HCT116 (cell line): ENCODE results near the gene SH3TC2. TPM values are rescaled to one million over a fixed set of nuclear protein-coding genes. Genes with fewer than 3 reads are reported as not detected.

Experiments
- ATAC-seq: fragments of 200-7000 bp; cut with Tn5 transposase; 2 replicates; pipeline ENCODE4 v1.9.1; 2020; ENCODE audit warnings: mild to moderate bottlenecking, moderate library complexity
- BruUV-seq: library from RNA; stranded (reverse); fragments of 400-500 nt; replicated peaks from 2 replicates; lab custom pipeline; 2021; lab: Mats Ljungman, UMichigan
- CTCF ChIA-PET: fragments of 300-600 bp; sonication (Branson Sonifier 250); formaldehyde crosslinking; loops from one replicate; lab custom pipeline; 2021; ENCODE audit warnings: antibody characterized with exemption; lab: Charles Lee
- POLR2A ChIA-PET: fragments of 300-600, 350-600 bp; sonication (Branson Sonifier 250); formaldehyde crosslinking; loops from one replicate; lab custom pipeline; 2021; ENCODE audit warnings: antibody characterized with exemption; lab: Charles Lee
- RAD21 ChIA-PET, 2 experiments: fragments of 300-600 bp; sonication (Branson Sonifier 250); formaldehyde crosslinking; loops; one replicate each; lab custom pipeline; 2023; ENCODE audit warnings: low total read pairs in 2 of 2; ENCODE audit not compliant: uncharacterized antibody in 2 of 2, unreplicated experiment in 2 of 2, low non-redundant PET in 1 of 2; lab: Charles Lee
- DNase-seq: peaks from one replicate; pipeline ENCODE4 v3.0.0-alpha.2; 2010; ENCODE audit warnings: low read depth, low spot score
- H2AFZ ChIP-seq: fragments of 200-600 bp; shearing (Covaris generic), sonication (generic); 2 replicates; pipeline ENCODE4 v1.6.1; 2017; ENCODE audit warnings: low read depth, mixed run types, mixed read lengths, antibody characterized with exemption, low read length; ENCODE audit not compliant: poor library complexity, severe bottlenecking
- H3K27ac ChIP-seq: 2 replicates; pipeline ENCODE4 v1.5.1; 2012; ENCODE audit warnings: low read depth, low read length
- H3K27me3 ChIP-seq: fragments of 200-600 bp; sonication (generic); 2 replicates; pipeline ENCODE4 v1.6.1; 2016; ENCODE audit warnings: mixed run types, low read length, mixed read lengths; ENCODE audit not compliant: insufficient read depth
- H3K36me3 ChIP-seq, 2 experiments: fragments of 200-500 bp in 1 of 2; fragments of 200-600 bp in 1 of 2; sonication (Bioruptor generic) in 1 of 2; sonication (generic) in 1 of 2; 2 replicates each; pipeline versions ENCODE4 v1.5.1 to v1.6.1; 2014 to 2016; ENCODE audit warnings: low read length in 2 of 2, inconsistent platforms in 1 of 2, mixed read lengths in 1 of 2, mixed run types in 1 of 2; ENCODE audit not compliant: insufficient read depth in 2 of 2, control insufficient read depth in 1 of 2
- H3K4me1 ChIP-seq, 2 experiments: fragments of 200-600 bp in 1 of 2; sonication (generic) in 1 of 2; 2 replicates each; pipeline versions ENCODE4 v1.5.1 to v1.6.1; 2012 to 2017; ENCODE audit warnings: low read length in 2 of 2, inconsistent platforms in 1 of 2, mild to moderate bottlenecking in 1 of 2, mixed read lengths in 1 of 2, mixed run types in 1 of 2, moderate library complexity in 1 of 2; ENCODE audit not compliant: insufficient read depth in 2 of 2, control insufficient read depth in 1 of 2
- H3K4me2 ChIP-seq: fragments of 200-600 bp; sonication (generic); 2 replicates; pipeline ENCODE4 v1.6.1; 2017; ENCODE audit warnings: mixed run types, low read length, mixed read lengths
- H3K4me3 ChIP-seq, 2 experiments: fragments of 200-600 bp in 1 of 2; sonication (generic) in 1 of 2; replicated peaks in 1 of 2; 2 replicates each; pipeline ENCODE4 v1.5.1; 2011 to 2016; ENCODE audit warnings: low read length in 2 of 2, control low read depth in 1 of 2, low read depth in 1 of 2, mild to moderate bottlenecking in 1 of 2, mixed read lengths in 1 of 2, mixed run types in 1 of 2
- H3K79me2 ChIP-seq: fragments of 200-600 bp; sonication (generic); 2 replicates; pipeline ENCODE4 v1.6.1; 2017; ENCODE audit warnings: mild to moderate bottlenecking, mixed run types, low read length, moderate library complexity, mixed read lengths; ENCODE audit not compliant: insufficient read depth
- H3K9ac ChIP-seq: fragments of 200-600 bp; sonication (generic); 2 replicates; pipeline ENCODE4 v1.6.1; 2016; ENCODE audit warnings: low read length, mixed read lengths
- H3K9me2 ChIP-seq: fragments of 200-600 bp; sonication (generic), shearing (Covaris generic); 2 replicates; pipeline ENCODE4 v1.6.1; 2017; ENCODE audit warnings: mixed run types, mild to moderate bottlenecking, moderate library complexity; ENCODE audit not compliant: insufficient read depth
- H3K9me3 ChIP-seq, 2 experiments: fragments of 200-500 bp in 1 of 2; fragments of 200-600 bp in 1 of 2; sonication (Bioruptor generic) in 1 of 2; sonication (generic) in 1 of 2; 2 replicates each; pipeline ENCODE4 v1.6.1; 2014 to 2017; ENCODE audit warnings: low read length in 2 of 2, mixed read lengths in 2 of 2, inconsistent platforms in 1 of 2, low read depth in 1 of 2, mild to moderate bottlenecking in 1 of 2, mixed run types in 1 of 2, moderate library complexity in 1 of 2; ENCODE audit not compliant: control insufficient read depth in 1 of 2, insufficient read depth in 1 of 2
- H4K20me1 ChIP-seq: fragments of 200-600 bp; sonication (generic), shearing (Covaris generic); 2 replicates; pipeline ENCODE4 v1.6.1; 2017; ENCODE audit warnings: mixed run types, mild to moderate bottlenecking, moderate library complexity; ENCODE audit not compliant: insufficient read depth
- CBX3 ChIP-seq: IDR thresholded peaks from 2 replicates; pipeline ENCODE4 v1.6.1; 2012; ENCODE audit warnings: low read depth
- CEBPB ChIP-seq: IDR thresholded peaks from 2 replicates; pipeline ENCODE4 v1.6.1; 2012; ENCODE audit warnings: low read depth
- ELF1 ChIP-seq: IDR thresholded peaks from 2 replicates; pipeline ENCODE4 v1.6.1; 2012; ENCODE audit warnings: low read depth, borderline replicate concordance
- EZH2phosphoT487 ChIP-seq: fragments of 200-600 bp; IDR thresholded peaks from 2 replicates; pipeline ENCODE4 v1.6.1; 2018; ENCODE audit warnings: antibody characterized with exemption, borderline replicate concordance
- FOSL1 ChIP-seq: IDR thresholded peaks from 2 replicates; pipeline ENCODE4 v1.6.1; 2012; ENCODE audit warnings: low read depth
- POLR2A ChIP-seq: IDR thresholded peaks from 2 replicates; pipeline ENCODE4 v1.7.0; 2011; ENCODE audit warnings: borderline replicate concordance; ENCODE audit not compliant: insufficient read depth, insufficient read length; ENCODE audit errors: extremely low read depth
- POLR2AphosphoS5 ChIP-seq: IDR thresholded peaks from 2 replicates; pipeline ENCODE4 v1.6.1; 2011; ENCODE audit warnings: mild to moderate bottlenecking, low read depth, low read length, moderate library complexity
- RAD21 ChIP-seq: IDR thresholded peaks from 2 replicates; pipeline ENCODE4 v1.6.1; 2012; ENCODE audit warnings: low read depth, mild to moderate bottlenecking
- SP1 ChIP-seq: IDR thresholded peaks from 2 replicates; pipeline ENCODE4 v1.6.1; 2012; ENCODE audit warnings: low read depth
- SRF ChIP-seq: IDR thresholded peaks from 2 replicates; pipeline ENCODE4 v1.6.1; 2012; ENCODE audit warnings: low read depth
- TCF7L2 ChIP-seq: IDR thresholded peaks from 2 replicates; pipeline ENCODE4 v1.7.0; 2011; ENCODE audit warnings: borderline replicate concordance, inconsistent platforms; ENCODE audit not compliant: insufficient read depth, insufficient read length; ENCODE audit errors: extremely low read depth
- YY1 ChIP-seq: IDR thresholded peaks from 2 replicates; pipeline ENCODE4 v1.6.1; 2011; ENCODE audit warnings: low read length, low read depth, moderate library complexity, mild to moderate bottlenecking; ENCODE audit not compliant: insufficient replicate concordance; ENCODE audit errors: extremely low read depth
- ZFX ChIP-seq: fragments of 450-650 bp; IDR thresholded peaks from 2 replicates; pipeline ENCODE4 v1.6.1; 2017
- ZNF274 ChIP-seq: fragments of 200-500 bp; sonication (Bioruptor generic); IDR thresholded peaks from 2 replicates; pipeline ENCODE4 v1.6.1; 2014; ENCODE audit warnings: mild to moderate bottlenecking, low read depth, low read length, inconsistent platforms
- intact Hi-C: fragments of 100-400 bp; cut with micrococcal nuclease; formaldehyde crosslinking; loops from 2 replicates; pipeline ENCODE4 v1.10.0; 2022
- total RNA-seq: library from RNA; stranded (reverse); gene quantifications from one replicate; pipeline ENCODE4 v1.2.1, GENCODE V29; 2021; ENCODE audit not compliant: unreplicated experiment
- TF ChIP-seq, protein P1 (sequence below): IDR thresholded peaks from 2 replicates; pipeline ENCODE4 v1.6.1; 2012; ENCODE audit warnings: low read depth
- TF ChIP-seq, protein P2 (sequence below): IDR thresholded peaks from 2 replicates; pipeline ENCODE4 v1.6.1; 2012

SH3TC2 gene
- total RNA-seq, 1 experiment from 2014 or later = 12.8 TPM

DNA sequence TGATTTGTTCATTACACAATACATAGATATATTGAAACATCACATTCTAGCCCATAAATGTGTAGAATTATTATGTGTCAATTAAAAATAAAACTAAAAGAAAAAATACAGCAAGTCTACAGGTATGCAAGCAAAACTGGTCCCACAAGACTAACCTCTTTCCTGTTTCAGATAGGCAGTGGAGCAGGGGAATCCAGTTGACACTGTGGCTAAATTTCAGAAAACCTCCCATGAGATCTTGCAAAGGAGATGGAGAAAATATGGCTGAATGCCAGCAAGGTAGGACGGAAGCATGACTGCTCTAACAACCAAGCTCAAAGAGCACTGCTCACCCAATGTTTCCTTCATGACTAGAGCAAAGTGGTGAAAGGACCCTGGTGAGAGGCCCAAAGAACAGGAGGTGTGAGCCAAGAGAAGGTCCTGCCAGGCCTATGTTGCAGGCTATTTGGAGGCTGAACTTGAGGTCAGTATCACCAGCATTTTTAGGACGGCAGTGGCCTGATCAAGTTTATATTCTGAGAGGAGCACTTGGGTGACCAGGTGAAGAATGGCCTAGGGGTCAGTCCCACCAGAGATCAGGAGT, 1.1 kb upstream of the SH3TC2 start:
- H3K27ac ChIP-seq = no peak overlapping the region
- no peaks in the 10 kb centered on the region for H3K27me3 ChIP-seq
- H4K20me1 ChIP-seq = no peaks in the 10 kb centered on the region
- ChIA-PET POLR2A (no interaction called here), RAD21 (no interaction called here), CTCF (interaction anchor here (1.2 kb wide), 1 partner anchor 333 kb away, joined by 3 read pairs; no protein-coding TSS in a partner anchor)
- no peaks in the 10 kb centered on the region for H3K79me2 ChIP-seq
- no peaks in the 10 kb centered on the region for H3K9me2 ChIP-seq
- no peak overlapping the region for H3K4me3 ChIP-seq
- H3K4me1 ChIP-seq = peaks cover 18 to 56% of the 10 kb centered on the region in 2 experiments
- no peak for ATAC-seq
- no peak overlapping the region for H2AFZ ChIP-seq
- intact Hi-C loops = no loop called here
- DNase-seq = no peak
- no TSS peak for BruUV-seq
- H3K9ac ChIP-seq = no peak overlapping the region
- H3K4me2 ChIP-seq = peak overlapping the region; percentile 78
- TF ChIP-seq CBX3 (no peak), SRF (0 out of 2 replicates have a peak, but pooled peaks have one; percentile 16)
- no peaks in the 10 kb centered on the region for H3K9me3 ChIP-seq
- H3K36me3 ChIP-seq = no peaks in the 10 kb centered on the region

DNA sequence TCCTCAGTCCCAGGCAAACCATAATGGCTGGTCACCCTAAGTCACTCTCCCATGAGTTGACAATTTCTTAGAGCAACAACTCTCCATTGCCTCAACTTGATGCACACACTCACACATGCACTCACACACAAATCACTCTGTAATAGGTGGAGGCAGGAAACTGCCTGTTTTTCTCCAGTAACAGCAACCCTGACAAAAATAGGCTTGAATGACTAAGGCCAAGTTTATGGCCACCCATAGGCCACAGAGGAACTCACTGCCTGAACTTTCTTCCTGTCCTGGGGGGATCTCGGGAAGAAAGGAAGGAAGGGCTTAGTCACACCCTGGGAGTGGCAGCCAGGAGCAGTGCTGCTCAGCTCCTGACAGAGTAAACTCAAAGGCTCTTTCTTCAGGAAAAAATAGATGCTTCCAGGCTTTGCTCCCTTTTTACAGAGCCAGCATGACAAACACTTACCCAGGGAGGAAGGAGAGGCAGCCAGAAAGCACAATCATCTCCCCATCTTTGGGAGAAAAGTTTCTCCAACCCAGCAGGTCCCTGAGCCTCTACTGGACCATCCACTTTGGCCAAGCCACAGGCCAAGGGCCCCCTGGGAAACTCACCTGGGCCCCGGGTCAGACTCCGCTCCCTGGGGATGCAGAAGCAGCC, 368 bp downstream of the SH3TC2 start:
- ChIA-PET CTCF (interaction anchor here (1.2 kb wide), 1 partner anchor 331 kb away, joined by 3 read pairs; no protein-coding TSS in a partner anchor), RAD21 (no interaction called here), POLR2A (interaction anchor here (1.2 to 1.6 kb wide), 2 partner anchors 11 to 91 kb away, joined by 3 to 8 read pairs; no protein-coding TSS in a partner anchor)
- Histone ChIP-seq H3K27me3 (no peaks in the 10 kb centered on the region), H3K9me2 (no peaks in the 10 kb centered on the region), H3K4me1 (peaks cover 18 to 56% of the 10 kb centered on the region in 2 experiments), H3K79me2 (no peaks in the 10 kb centered on the region; the same call in 1 of the 2 replicates), H4K20me1 (no peaks in the 10 kb centered on the region), H3K4me3 (peak overlapping the region; percentile 40 to 41), H3K9ac (peak overlapping the region; percentile 52), H3K36me3 (no peaks in the 10 kb centered on the region), H3K27ac (peak overlapping the region; percentile 76), H3K4me2 (peak overlapping the region; percentile 78), H2AFZ (no peak overlapping the region), H3K9me3 (no peaks in the 10 kb centered on the region)
- no TSS peak for BruUV-seq
- DNase-seq (peak; percentile 83), ATAC-seq (peak; percentile 88)
- intact Hi-C loops = no loop called here
- TF ChIP-seq TCF7L2 = peak; percentile 51
- TF ChIP-seq CBX3 = peak; percentile 95
- no peak; the same call in 1 of the 2 replicates for TF ChIP-seq ELF1
- TF ChIP-seq POLR2AphosphoS5 = peak; percentile 73
- TF ChIP-seq, protein P1, sequence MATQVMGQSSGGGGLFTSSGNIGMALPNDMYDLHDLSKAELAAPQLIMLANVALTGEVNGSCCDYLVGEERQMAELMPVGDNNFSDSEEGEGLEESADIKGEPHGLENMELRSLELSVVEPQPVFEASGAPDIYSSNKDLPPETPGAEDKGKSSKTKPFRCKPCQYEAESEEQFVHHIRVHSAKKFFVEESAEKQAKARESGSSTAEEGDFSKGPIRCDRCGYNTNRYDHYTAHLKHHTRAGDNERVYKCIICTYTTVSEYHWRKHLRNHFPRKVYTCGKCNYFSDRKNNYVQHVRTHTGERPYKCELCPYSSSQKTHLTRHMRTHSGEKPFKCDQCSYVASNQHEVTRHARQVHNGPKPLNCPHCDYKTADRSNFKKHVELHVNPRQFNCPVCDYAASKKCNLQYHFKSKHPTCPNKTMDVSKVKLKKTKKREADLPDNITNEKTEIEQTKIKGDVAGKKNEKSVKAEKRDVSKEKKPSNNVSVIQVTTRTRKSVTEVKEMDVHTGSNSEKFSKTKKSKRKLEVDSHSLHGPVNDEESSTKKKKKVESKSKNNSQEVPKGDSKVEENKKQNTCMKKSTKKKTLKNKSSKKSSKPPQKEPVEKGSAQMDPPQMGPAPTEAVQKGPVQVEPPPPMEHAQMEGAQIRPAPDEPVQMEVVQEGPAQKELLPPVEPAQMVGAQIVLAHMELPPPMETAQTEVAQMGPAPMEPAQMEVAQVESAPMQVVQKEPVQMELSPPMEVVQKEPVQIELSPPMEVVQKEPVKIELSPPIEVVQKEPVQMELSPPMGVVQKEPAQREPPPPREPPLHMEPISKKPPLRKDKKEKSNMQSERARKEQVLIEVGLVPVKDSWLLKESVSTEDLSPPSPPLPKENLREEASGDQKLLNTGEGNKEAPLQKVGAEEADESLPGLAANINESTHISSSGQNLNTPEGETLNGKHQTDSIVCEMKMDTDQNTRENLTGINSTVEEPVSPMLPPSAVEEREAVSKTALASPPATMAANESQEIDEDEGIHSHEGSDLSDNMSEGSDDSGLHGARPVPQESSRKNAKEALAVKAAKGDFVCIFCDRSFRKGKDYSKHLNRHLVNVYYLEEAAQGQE = no peak
- TF ChIP-seq POLR2A = peak; percentile 22
- TF ChIP-seq, protein P2, sequence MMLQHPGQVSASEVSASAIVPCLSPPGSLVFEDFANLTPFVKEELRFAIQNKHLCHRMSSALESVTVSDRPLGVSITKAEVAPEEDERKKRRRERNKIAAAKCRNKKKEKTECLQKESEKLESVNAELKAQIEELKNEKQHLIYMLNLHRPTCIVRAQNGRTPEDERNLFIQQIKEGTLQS = no peak
- TF ChIP-seq ZFX = 0 out of 2 replicates have a peak, but pooled peaks have one; percentile 11
- TF ChIP-seq FOSL1 = peak; percentile 83
- TF ChIP-seq CEBPB = no peak; the same call in 1 of the 2 replicates
- TF ChIP-seq SP1 = peak; percentile 93
- TF ChIP-seq ZNF274 = no peak
- no peak for TF ChIP-seq EZH2phosphoT487
- peak; percentile 52; the same call in 1 of the 2 replicates for TF ChIP-seq SRF
- TF ChIP-seq RAD21 = peak; percentile 29; the same call in 1 of the 2 replicates
- TF ChIP-seq YY1 = peak; percentile 80
